H1 (cell line): ENCODE measurements around the gene ID2. TPM values are rescaled to one million over a fixed set of nuclear protein-coding genes. Genes with fewer than 3 reads are reported as not detected.

Experiments
- CTCF ChIA-PET: fragments of 300-600 bp; sonication (Branson Sonifier 250); formaldehyde crosslinking; loops from one replicate; lab custom pipeline; 2021; ENCODE audit not compliant: partially characterized antibody; lab: Charles Lee
- POLR2A ChIA-PET: fragments of 300-600 bp; sonication (Branson Sonifier 250); formaldehyde crosslinking; loops from one replicate; lab custom pipeline; 2021; ENCODE audit warnings: inconsistent platforms; ENCODE audit not compliant: partially characterized antibody; lab: Charles Lee
- DNase-seq, 2 experiments: peaks; one replicate each; pipeline versions ENCODE4 v3.0.0 to v3.0.0-alpha.2; 2010 to 2022; ENCODE audit warnings: low spot score in 2 of 2, low read depth in 1 of 2, mixed read lengths in 1 of 2
- FAIRE-seq: peaks from 2 replicates; lab custom pipeline; 2011; peaks lifted over from hg19 to GRCh38; lab: Jason Lieb, UNC
- H2AFZ ChIP-seq: 2 replicates; pipeline ENCODE4 v1.8.1; 2012; ENCODE audit warnings: low read length, inconsistent platforms
- H2AK5ac ChIP-seq: 2 replicates; pipeline ENCODE4 v1.6.1; 2013; ENCODE audit warnings: low read depth, low read length
- H2BK120ac ChIP-seq: replicated peaks from 2 replicates; pipeline ENCODE3; 2013; ENCODE audit warnings: low read depth, low read length, inconsistent platforms
- H2BK12ac ChIP-seq: 2 replicates; pipeline ENCODE4 v1.6.1; 2013; ENCODE audit warnings: low read depth, low read length
- H2BK15ac ChIP-seq: 2 replicates; pipeline ENCODE4 v1.6.1; 2013; ENCODE audit warnings: low read length
- H2BK20ac ChIP-seq: 2 replicates; pipeline ENCODE4 v1.6.1; 2013; ENCODE audit warnings: low read length
- H2BK5ac ChIP-seq: 2 replicates; pipeline ENCODE4 v1.6.1; 2013; ENCODE audit warnings: low read depth, low read length
- H3K14ac ChIP-seq: 2 replicates; pipeline ENCODE4 v1.6.1; 2013; ENCODE audit warnings: inconsistent platforms; ENCODE audit not compliant: insufficient read length
- H3K18ac ChIP-seq: 2 replicates; pipeline ENCODE4 v1.6.1; 2013; ENCODE audit warnings: low read length; ENCODE audit errors: extremely low read depth
- H3K23ac ChIP-seq: 2 replicates; pipeline ENCODE4 v1.6.1; 2013; ENCODE audit warnings: inconsistent platforms; ENCODE audit not compliant: insufficient read length
- H3K23me2 ChIP-seq: 2 replicates; pipeline ENCODE4 v1.6.1; 2013; ENCODE audit warnings: low read depth, low read length
- H3K27ac ChIP-seq: 2 replicates; pipeline ENCODE4 v1.6.1; 2011; ENCODE audit warnings: low read depth, low read length, inconsistent platforms
- H3K27me3 ChIP-seq, 4 experiments: replicated peaks in 1 of 4; 1 replicate in 1 of 4; 2 replicates in 3 of 4; pipeline versions ENCODE4 v1.6.1 to v1.8.1; 2011 to 2013; ENCODE audit warnings: low read length in 3 of 4, mild to moderate bottlenecking in 3 of 4, inconsistent platforms in 2 of 4, mixed read lengths in 2 of 4, moderate library complexity in 1 of 4; ENCODE audit not compliant: control insufficient read depth in 3 of 4, insufficient read depth in 3 of 4; ENCODE audit errors: extremely low read depth in 1 of 4
- H3K36me3 ChIP-seq, 4 experiments: 2 replicates each; pipeline versions ENCODE4 v1.6.1 to v1.8.1; 2011 to 2013; ENCODE audit warnings: mild to moderate bottlenecking in 4 of 4, low read length in 3 of 4, moderate library complexity in 2 of 4, control low read depth in 1 of 4, inconsistent platforms in 1 of 4; ENCODE audit not compliant: insufficient read depth in 4 of 4, control insufficient read depth in 2 of 4
- H3K4ac ChIP-seq: replicated peaks from 2 replicates; pipeline ENCODE3; 2013; ENCODE audit warnings: low read length, low read depth, mixed read lengths, inconsistent platforms; ENCODE audit not compliant: insufficient read length
- H3K4me1 ChIP-seq, 4 experiments: replicated peaks in 1 of 4; 1 replicate in 1 of 4; 2 replicates in 3 of 4; pipeline versions ENCODE4 v1.6.1 to v1.8.1; 2011 to 2013; ENCODE audit warnings: low read length in 3 of 4, inconsistent platforms in 2 of 4, mixed read lengths in 1 of 4; ENCODE audit not compliant: insufficient read depth in 4 of 4, control insufficient read depth in 3 of 4
- H3K4me2 ChIP-seq, 2 experiments: 2 replicates each; pipeline versions ENCODE4 v1.6.1 to v1.8.1; 2011 to 2013; ENCODE audit warnings: low read depth in 2 of 2, low read length in 2 of 2, control low read depth in 1 of 2, inconsistent platforms in 1 of 2, mild to moderate bottlenecking in 1 of 2; ENCODE audit not compliant: insufficient read depth in 1 of 2
- H3K4me3 ChIP-seq, 4 experiments: fragments of 200-600, 300-600 bp in 1 of 4; sonication (generic), shearing (Covaris generic), sonication (Bioruptor Twin) in 1 of 4; 2 replicates each; pipeline versions ENCODE4 v1.5.1 to v1.8.1; 2011 to 2016; ENCODE audit warnings: low read length in 4 of 4, low read depth in 3 of 4, control low read depth in 2 of 4, inconsistent platforms in 2 of 4, mild to moderate bottlenecking in 2 of 4, mixed read lengths in 1 of 4, moderate library complexity in 1 of 4; ENCODE audit not compliant: insufficient read depth in 2 of 4; ENCODE audit errors: extremely low read depth in 1 of 4
- H3K56ac ChIP-seq: replicated peaks from 2 replicates; pipeline ENCODE3; 2013; ENCODE audit warnings: low read depth, mild to moderate bottlenecking, mixed read lengths, low read length, inconsistent platforms; ENCODE audit not compliant: insufficient read length
- H3K79me1 ChIP-seq: 2 replicates; pipeline ENCODE4 v1.6.1; 2013; ENCODE audit warnings: low read depth, low read length, control low read depth
- H3K79me2 ChIP-seq, 2 experiments: 2 replicates each; pipeline versions ENCODE4 v1.6.1 to v1.8.1; 2012 to 2013; ENCODE audit warnings: low read length in 2 of 2, mild to moderate bottlenecking in 2 of 2, inconsistent platforms in 1 of 2; ENCODE audit not compliant: insufficient read depth in 2 of 2, control insufficient read depth in 1 of 2
- H3K9ac ChIP-seq, 4 experiments: replicated peaks in 1 of 4; 1 replicate in 1 of 4; 2 replicates in 3 of 4; pipeline versions ENCODE4 v1.6.1 to v1.8.1; 2011 to 2013; ENCODE audit warnings: low read depth in 3 of 4, low read length in 3 of 4, control low read depth in 2 of 4, mild to moderate bottlenecking in 2 of 4, moderate library complexity in 2 of 4, inconsistent platforms in 1 of 4; ENCODE audit errors: extremely low read depth in 1 of 4
- H3K9me3 ChIP-seq, 2 experiments: 2 replicates each; pipeline versions ENCODE4 v1.6.1 to v1.8.1; 2012 to 2013; ENCODE audit warnings: mild to moderate bottlenecking in 2 of 2, moderate library complexity in 2 of 2, control low read depth in 1 of 2, inconsistent platforms in 1 of 2, low read depth in 1 of 2, low read length in 1 of 2, mixed read lengths in 1 of 2; ENCODE audit not compliant: insufficient read depth in 2 of 2
- H4K20me1 ChIP-seq, 2 experiments: replicated peaks in 1 of 2; 2 replicates each; pipeline versions ENCODE3 to v1.8.1; 2011 to 2013; ENCODE audit warnings: inconsistent platforms in 2 of 2, low read length in 2 of 2, mild to moderate bottlenecking in 1 of 2; ENCODE audit not compliant: insufficient read depth in 2 of 2, control insufficient read depth in 1 of 2
- H4K5ac ChIP-seq: 2 replicates; pipeline ENCODE4 v1.6.1; 2013; ENCODE audit warnings: low read length, low read depth, mixed read lengths, inconsistent platforms; ENCODE audit not compliant: insufficient read length
- H4K8ac ChIP-seq: 2 replicates; pipeline ENCODE4 v1.8.0; 2013; ENCODE audit warnings: mild to moderate bottlenecking, moderate library complexity, low read length, inconsistent platforms; ENCODE audit not compliant: insufficient read depth; ENCODE audit errors: extremely low read depth
- H4K91ac ChIP-seq: replicated peaks from 2 replicates; pipeline ENCODE3; 2013; ENCODE audit warnings: low read length, mixed read lengths, inconsistent platforms; ENCODE audit not compliant: insufficient read length
- BRCA1 ChIP-seq: IDR thresholded peaks from 2 replicates; pipeline ENCODE4 v1.6.1; 2012; ENCODE audit warnings: low read depth, low read length, improper control_type of control experiment
- CHD2 ChIP-seq: IDR thresholded peaks from 2 replicates; pipeline ENCODE4 v1.6.1; 2012; ENCODE audit warnings: low read length, improper control_type of control experiment
- EP300 ChIP-seq, 2 experiments: IDR thresholded peaks; 1 replicate in 1 of 2; 2 replicates in 1 of 2; pipeline ENCODE4 v1.6.1; 2011 to 2012; ENCODE audit warnings: low read depth in 2 of 2, low read length in 2 of 2, mild to moderate bottlenecking in 2 of 2, borderline replicate concordance in 1 of 2, inconsistent platforms in 1 of 2, moderate library complexity in 1 of 2
- NANOG ChIP-seq: IDR thresholded peaks from 2 replicates; pipeline ENCODE4 v1.6.1; 2011; ENCODE audit warnings: low read length, low read depth, mild to moderate bottlenecking, inconsistent platforms; ENCODE audit not compliant: insufficient read depth, poor library complexity, severe bottlenecking
- POLR2A ChIP-seq, 2 experiments: IDR thresholded peaks; 1 replicate in 1 of 2; 2 replicates in 1 of 2; pipeline ENCODE4 v1.6.1; 2011; ENCODE audit warnings: low read depth in 2 of 2, low read length in 2 of 2, mild to moderate bottlenecking in 2 of 2; ENCODE audit errors: control extremely low read depth in 1 of 2
- RAD21 ChIP-seq, 2 experiments: IDR thresholded peaks in 1 of 2; conservative IDR thresholded peaks in 1 of 2; 2 replicates each; pipeline ENCODE4 v1.6.1; 2011; ENCODE audit warnings: low read depth in 2 of 2, low read length in 2 of 2, improper control_type of control experiment in 1 of 2, inconsistent platforms in 1 of 2, mild to moderate bottlenecking in 1 of 2, moderate library complexity in 1 of 2
- RBBP5 ChIP-seq: IDR thresholded peaks from 2 replicates; pipeline ENCODE4 v1.7.1; 2012; ENCODE audit warnings: low read depth, mild to moderate bottlenecking, inconsistent platforms, low read length, moderate library complexity, borderline replicate concordance
- RFX5 ChIP-seq: IDR thresholded peaks from 2 replicates; pipeline ENCODE4 v1.6.1; 2011; ENCODE audit warnings: low read depth, low read length, improper control_type of control experiment, borderline replicate concordance
- SIN3A ChIP-seq, 2 experiments: IDR thresholded peaks in 1 of 2; conservative IDR thresholded peaks in 1 of 2; 2 replicates each; pipeline ENCODE4 v1.6.1; 2011 to 2012; ENCODE audit warnings: low read length in 2 of 2, improper control_type of control experiment in 1 of 2, low read depth in 1 of 2, mild to moderate bottlenecking in 1 of 2
- WGBS, 2 experiments: shearing (Covaris generic) in 1 of 2; methylation state at CpG; one replicate each; pipeline versions ENCODE4 v1.1.6 to v1.1.7; 2013 to 2015; ENCODE audit warnings: low lambda C conversion rate in 2 of 2, mixed read lengths in 2 of 2, inconsistent platforms in 1 of 2, low coverage in 1 of 2, missing lambda C conversion rate in 1 of 2; ENCODE audit not compliant: insufficient replicate concordance in 2 of 2, insufficient coverage in 1 of 2, insufficient read length in 1 of 2; ENCODE audit errors: extremely low coverage in 1 of 2, missing lambda C conversion rate in 1 of 2; 5-methylcytosine and 5-hydroxymethylcytosine counted together
- polyA plus RNA-seq, 7 experiments: library from polyadenylated mRNA; depleted of rRNA in 3 of 7; stranded (reverse) in 5 of 7; unstranded in 2 of 7; fragments of >200 nt in 5 of 7; fragments of 200-250 nt in 2 of 7; gene quantifications; 1 replicate in 5 of 7; 2 replicates in 1 of 7; 4 replicates in 1 of 7; pipeline versions ENCODE4 v1.2.1 to v1.2.3, GENCODE V29; 2011 to 2013; ENCODE audit warnings: missing spikeins in 2 of 7, mixed read lengths in 2 of 7
- total RNA-seq: library from RNA; stranded (reverse); fragmentation: NEBNext Ultra II Directional; extraction: Animal tissue kit (Norgen Biotek cat#: 25700); gene quantifications from 2 replicates; pipeline ENCODE4 v1.2.1, GENCODE V29; 2021

ID2 gene
- total and polyA plus RNA-seq, 2 of the 8 experiments (the other 6 are each of a cell fraction or from before 2014, with no cell fraction given): 36.7 to 214 TPM

DNA sequence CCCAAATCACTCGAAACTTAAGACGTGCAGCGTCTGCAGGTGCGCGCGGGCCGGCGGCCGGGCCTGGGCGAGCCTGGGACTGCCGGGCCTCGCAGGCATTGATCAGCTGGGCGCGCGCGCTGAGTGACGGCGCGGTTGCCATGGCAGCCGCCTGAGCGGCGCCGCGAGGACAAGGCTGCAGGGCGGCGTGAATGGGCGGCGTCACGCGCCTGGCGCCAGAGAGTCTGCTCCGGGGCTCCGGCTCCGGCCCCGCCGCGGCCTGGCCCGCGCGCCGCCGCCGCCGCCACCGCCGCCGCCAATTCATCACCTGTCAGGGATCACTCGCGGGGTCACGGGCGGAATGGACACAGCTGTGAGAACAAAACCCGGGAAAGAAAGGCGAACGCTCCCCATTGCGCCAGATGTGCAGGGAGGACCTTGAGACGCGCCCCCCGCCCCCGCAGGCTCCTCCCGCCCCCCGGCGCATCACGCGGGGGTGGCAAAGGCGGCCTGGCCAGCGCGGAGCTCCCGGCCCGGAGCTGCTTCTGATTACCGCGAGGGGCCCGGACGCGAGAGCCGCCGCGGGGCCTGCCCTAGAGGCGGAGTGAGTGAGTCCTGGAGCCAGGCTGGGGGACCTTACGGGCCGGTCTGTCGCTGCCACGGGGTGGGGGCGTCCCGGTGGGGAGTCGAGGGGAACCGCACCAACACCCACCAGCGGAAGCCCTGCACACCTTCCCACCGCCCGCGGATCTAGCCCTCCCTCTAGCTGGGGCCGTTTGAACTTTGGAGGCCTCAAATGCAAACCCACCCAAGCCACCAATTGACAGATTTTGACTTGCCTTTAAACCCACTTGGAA is 2.9 kb upstream of the ID2 start:
- Histone ChIP-seq H4K91ac (peak overlapping the region; percentile 40), H2BK120ac (no peak overlapping the region), H3K14ac (no peak overlapping the region), H3K27me3 (peaks cover 11 to 55% (median 47%) of the 10 kb centered on the region in 4 experiments), H3K4me1 (peaks cover 7 to 40% (median 20%) of the 10 kb centered on the region in 4 experiments), H2AFZ (no peak overlapping the region), H3K27ac (no peak overlapping the region; the same call in 1 of the 2 replicates), H3K9ac (peak overlapping the region; percentile 34 to 83 (median 56); a peak in 4 of 7 replicates), H3K9me3 (peaks cover 8 to 9% of the 10 kb centered on the region in 2 experiments), H3K56ac (no peak overlapping the region), H4K20me1 (peaks cover 10 to 11% of the 10 kb centered on the region in 2 experiments), H4K8ac (peak overlapping the region; percentile 95), H2BK5ac (peak overlapping the region; percentile 49; the same call in 1 of the 2 replicates), H2BK20ac (no peak overlapping the region), H3K4ac (no peak overlapping the region), H3K79me2 (peaks cover 3 to 17% of the 10 kb centered on the region in 2 experiments; a peak in 3 of 4 replicates), H2BK15ac (no peak overlapping the region), H2BK12ac (peak overlapping the region; percentile 98; the same call in 1 of the 2 replicates), H3K23ac (no peak overlapping the region), H3K18ac (peak overlapping the region; percentile 75), H3K79me1 (no peaks in the 10 kb centered on the region), H3K4me3 (peak overlapping the region; percentile 48 to 69 (median 60)), H2AK5ac (no peak overlapping the region), H3K23me2 (peaks cover 44% of the 10 kb centered on the region), H3K4me2 (peak overlapping the region; percentile 93 to 97), H4K5ac (no peak overlapping the region), H3K36me3 (peaks cover 0 to 7% (median 1%) of the 10 kb centered on the region in 4 experiments; a peak in 3 of 8 replicates)
- WGBS, 2 experiments: 2% methylated on average over 32 of the region's 91 CpGs; no CpG with 5 or more reads in 1 of the 2 experiments
- POLR2A ChIA-PET: interaction anchor here (0.8 to 4.1 kb wide), 4 partner anchors 40 to 153 kb away, joined by 3 to 23 read pairs (median 4); no protein-coding TSS in a partner anchor
- CTCF ChIA-PET: interaction anchor here (1.0 to 2.5 kb wide), 4 partner anchors 14 to 393 kb away, joined by 3 to 7 read pairs (median 4); no protein-coding TSS in a partner anchor
- no peak for FAIRE-seq
- peak; percentile 56 to 87 for DNase-seq
- 0 out of 2 replicates have a peak, but pooled peaks have one; percentile 18 for TF ChIP-seq RFX5
- peak; percentile 24; the same call in 1 of the 2 replicates for TF ChIP-seq CHD2
- no peak for TF ChIP-seq BRCA1
- peak in 1 of 2 experiments; percentile 92; a peak in 3 of 4 replicates for TF ChIP-seq SIN3A (conservative IDR thresholded peaks at IDR 0.05 in 1 of 2, IDR thresholded peaks at IDR 0.05 in 1 of 2; ENCODE audit: low read depth in 1 of 2, low read length in 2 of 2)
- peak; percentile 64 to 85; a peak in 2 of 3 replicates for TF ChIP-seq EP300 (IDR thresholded peaks at IDR 0.05; ENCODE audit: borderline replicate concordance in 1 of 2, low read depth in 2 of 2, low read length in 2 of 2)
- peak in 1 of 2 experiments; percentile 29; a peak in 1 of 3 replicates for TF ChIP-seq POLR2A (IDR thresholded peaks at IDR 0.05; ENCODE audit: control extremely low read depth in 1 of 2, low read depth in 2 of 2, low read length in 2 of 2)
- no peak for TF ChIP-seq RBBP5
- TF ChIP-seq RAD21 (IDR thresholded peaks at IDR 0.05 in 1 of 2, conservative IDR thresholded peaks at IDR 0.05 in 1 of 2; ENCODE audit: low read depth in 2 of 2, low read length in 2 of 2): peak in 1 of 2 experiments; percentile 7; a peak in 1 of 4 replicates
- TF ChIP-seq NANOG: peak; percentile 68
